PC-9 (cell line): ENCODE results near the gene MAP3K8.

Source experiments
- EZH2 ChIP-seq: fragments of 200-600 bp; sonication (generic); IDR thresholded peaks from 2 replicates; pipeline ENCODE4 v1.8.0; 2017; ENCODE audit warnings: antibody characterized with exemption, low read depth
- TF ChIP-seq, protein P1 (sequence below): fragments of 200-600 bp; sonication (generic); conservative IDR thresholded peaks from 2 replicates; pipeline ENCODE4 v1.6.1; 2017; ENCODE audit warnings: mixed run types, antibody characterized with exemption, mild to moderate bottlenecking, moderate library complexity

DNA sequence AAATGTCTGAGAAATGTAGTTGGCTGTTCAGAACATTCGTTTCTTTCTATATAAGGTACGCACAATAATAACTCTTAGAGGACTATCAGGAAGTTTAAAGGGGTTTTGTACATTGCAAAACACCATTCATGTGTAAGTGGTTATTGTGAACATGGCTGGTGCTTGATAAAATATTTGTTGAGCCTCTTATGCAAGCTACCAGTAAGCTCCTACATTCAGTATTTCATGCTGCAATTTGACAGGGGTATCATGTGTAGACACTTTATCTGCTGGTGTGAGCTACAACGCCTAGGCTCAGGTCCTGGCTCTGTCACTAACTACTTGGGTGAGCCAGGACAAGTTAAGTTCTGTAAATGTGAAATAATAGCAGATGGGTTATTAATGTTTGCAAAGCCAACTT, 75.5 kb downstream of the MAP3K8 start:
- TF ChIP-seq, protein P1, sequence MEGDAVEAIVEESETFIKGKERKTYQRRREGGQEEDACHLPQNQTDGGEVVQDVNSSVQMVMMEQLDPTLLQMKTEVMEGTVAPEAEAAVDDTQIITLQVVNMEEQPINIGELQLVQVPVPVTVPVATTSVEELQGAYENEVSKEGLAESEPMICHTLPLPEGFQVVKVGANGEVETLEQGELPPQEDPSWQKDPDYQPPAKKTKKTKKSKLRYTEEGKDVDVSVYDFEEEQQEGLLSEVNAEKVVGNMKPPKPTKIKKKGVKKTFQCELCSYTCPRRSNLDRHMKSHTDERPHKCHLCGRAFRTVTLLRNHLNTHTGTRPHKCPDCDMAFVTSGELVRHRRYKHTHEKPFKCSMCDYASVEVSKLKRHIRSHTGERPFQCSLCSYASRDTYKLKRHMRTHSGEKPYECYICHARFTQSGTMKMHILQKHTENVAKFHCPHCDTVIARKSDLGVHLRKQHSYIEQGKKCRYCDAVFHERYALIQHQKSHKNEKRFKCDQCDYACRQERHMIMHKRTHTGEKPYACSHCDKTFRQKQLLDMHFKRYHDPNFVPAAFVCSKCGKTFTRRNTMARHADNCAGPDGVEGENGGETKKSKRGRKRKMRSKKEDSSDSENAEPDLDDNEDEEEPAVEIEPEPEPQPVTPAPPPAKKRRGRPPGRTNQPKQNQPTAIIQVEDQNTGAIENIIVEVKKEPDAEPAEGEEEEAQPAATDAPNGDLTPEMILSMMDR = no peak
- no peak for TF ChIP-seq EZH2
